Gastroesophageal sphincter (tissue), 3 donors: ENCODE results near the gene TMEFF2.

Experiments used
- CTCF ChIP-seq, 4 experiments: fragments of 200-600 bp in 2 of 4; fragments of 450-650 bp in 2 of 4; sonication (generic) in 1 of 4; IDR thresholded peaks; one replicate each; pipeline ENCODE4 v1.5.1; 2017 to 2019; ENCODE audit warnings: antibody characterized with exemption in 4 of 4, mild to moderate bottlenecking in 2 of 4, moderate library complexity in 2 of 4
- EP300 ChIP-seq: sonication (generic); formaldehyde crosslinking; IDR thresholded peaks from one replicate; pipeline ENCODE4 v1.6.1; 2017; ENCODE audit warnings: antibody characterized with exemption, mild to moderate bottlenecking
- POLR2A ChIP-seq, 2 donors: fragments of 450-650 bp; IDR thresholded peaks; one replicate each; pipeline ENCODE4 v1.6.1; 2017; ENCODE audit warnings: antibody characterized with exemption in 2 of 2, mild to moderate bottlenecking in 2 of 2, moderate library complexity in 1 of 2
- POLR2AphosphoS5 ChIP-seq: sonication (generic); formaldehyde crosslinking; IDR thresholded peaks from one replicate; pipeline ENCODE4 v1.6.1; 2017; ENCODE audit warnings: antibody characterized with exemption

- TF ChIP-seq POLR2AphosphoS5 (no peak), CTCF (IDR thresholded peaks at IDR 0.05) (no peak), POLR2A (IDR thresholded peaks at IDR 0.05) (no peak), EP300 (no peak)
These were observed 218.3 kb downstream of the TMEFF2 start for GRCh38 chr2:191976436-191976835.
